Right ventricle myocardium inferior (tissue), 1 donor: ENCODE data around the gene KRTAP24-1. TPM values are rescaled to one million over a fixed set of nuclear protein-coding genes. Genes with fewer than 3 reads are reported as not detected.

Experiments used
- ATAC-seq: fragments of 200-7000 bp; cut with Tn5 transposase; one replicate; pipeline ENCODE4 v1.9.1; 2020; ENCODE audit warnings: mild to moderate bottlenecking, moderate library complexity
- DNase-seq: peaks from one replicate; pipeline ENCODE4 v3.0.0; 2021; ENCODE audit errors: missing footprints
- intact Hi-C: fragments of 100-400 bp; cut with DNase I; formaldehyde crosslinking; loops from one replicate; pipeline ENCODE4 v1.11.0; 2022
- long read RNA-seq: library from polyadenylated mRNA; unstranded; transcript quantifications from one replicate; pipeline ENCODE4 v2.0.0, GENCODE V29; 2021
- total RNA-seq: library from RNA; stranded (reverse); fragmentation: NEBNext Ultra II Directional; extraction: Animal tissue kit (Norgen Biotek cat#: 25700); gene quantifications from one replicate; pipeline ENCODE4 v1.2.1, GENCODE V29; 2021
- donor health status: DM: no; HTN: yes; CAD: no; lungs with severe emphysema.

The KRTAP24-1 gene
- not detected for total RNA-seq
- long read RNA-seq: 0 reads

GRCh38 chr21:30282850-30283249 lies at the start of gene KRTAP24-1:
Gene KRTAP24-1 (minus strand): TSS chr21:30282950. CDS start chr21:30282932, 18 bp downstream.
- intact Hi-C loops: no loop called here
- DNase-seq (no peak), ATAC-seq (no peak)

- ATAC-seq (no peak), DNase-seq (no peak)
- intact Hi-C loops: no loop called here
Observed at GRCh38 chr21:30329203-30329875, 46.6 kb upstream of the KRTAP24-1 start.

GRCh38 chr21:30326390-30326789 lies 43.6 kb upstream of the KRTAP24-1 start:
- intact Hi-C loops: no loop called here
- ATAC-seq (no peak), DNase-seq (no peak)

GRCh38 chr21:30320215-30320614 lies 37.5 kb upstream of the KRTAP24-1 start, which contains the start of gene KRTAP26-1:
Gene KRTAP26-1 (minus strand): TSS chr21:30320315. CDS start chr21:30320035, 280 bp downstream.
- intact Hi-C loops: no loop called here
- ATAC-seq: no peak
- no peak for DNase-seq

- intact Hi-C loops: no loop called here
- no peak for ATAC-seq
Observed at GRCh38 chr21:30315701-30316100, 33.0 kb upstream of the KRTAP24-1 start.

GRCh38 chr21:30306884-30307283 lies 24.1 kb upstream of the KRTAP24-1 start:
- intact Hi-C loops: no loop called here
- ATAC-seq: no peak
- DNase-seq: no peak

More at GRCh38 chr21:30315701-30316100, 33.0 kb upstream of the KRTAP24-1 start:
- no peak for DNase-seq

GRCh38 chr21:30305136-30305535 lies 22.4 kb upstream of the KRTAP24-1 start:
- DNase-seq: no peak
- ATAC-seq: no peak
- intact Hi-C loops: no loop called here

GRCh38 chr21:30289215-30289614 lies 6.5 kb upstream of the KRTAP24-1 start, which contains the start of gene KRTAP25-1:
Gene KRTAP25-1 (minus strand): TSS chr21:30289514. CDS start chr21:30289490, 24 bp downstream.
- DNase-seq: no peak
- intact Hi-C loops: no loop called here
- ATAC-seq: no peak

- DNase-seq: no peak
- intact Hi-C loops: no loop called here
- ATAC-seq: no peak
Observed at GRCh38 chr21:30271611-30272010, 11.1 kb downstream of the KRTAP24-1 start.

GRCh38 chr21:30271156-30271555 lies 11.6 kb downstream of the KRTAP24-1 start:
- no peak for DNase-seq
- no peak for ATAC-seq
- intact Hi-C loops: no loop called here

GRCh38 chr21:30269803-30270530 lies 12.8 kb downstream of the KRTAP24-1 start:
- DNase-seq (no peak), ATAC-seq (no peak)
- intact Hi-C loops: no loop called here

- no peak for ATAC-seq
- no peak for DNase-seq
- intact Hi-C loops: no loop called here
Observed at GRCh38 chr21:30268608-30269197, 14.0 kb downstream of the KRTAP24-1 start.

- DNase-seq (no peak), ATAC-seq (no peak)
- intact Hi-C loops: loop anchor here (10.0 kb wide), 1 partner anchor 183 kb away; no protein-coding TSS in a partner anchor
Observed at GRCh38 chr21:30257773-30258172, 25.0 kb downstream of the KRTAP24-1 start.

GRCh38 chr21:30256100-30256499 lies 26.6 kb downstream of the KRTAP24-1 start:
- intact Hi-C loops: loop anchor here (10.0 kb wide), 1 partner anchor 181 kb away; no protein-coding TSS in a partner anchor
- ATAC-seq (no peak), DNase-seq (no peak)

- DNase-seq (no peak), ATAC-seq (no peak)
- intact Hi-C loops: loop anchor here (10.0 kb wide), 1 partner anchor 181 kb away; no protein-coding TSS in a partner anchor
Observed at GRCh38 chr21:30255679-30256078, 27.1 kb downstream of the KRTAP24-1 start.

- intact Hi-C loops: loop anchor here (10.0 kb wide), 1 partner anchor 177 kb away; no protein-coding TSS in a partner anchor
- no peak for DNase-seq
- no peak for ATAC-seq
Observed at GRCh38 chr21:30251781-30252180, 31.0 kb downstream of the KRTAP24-1 start.

- DNase-seq (no peak), ATAC-seq (no peak)
- intact Hi-C loops: loop anchor here (10.0 kb wide), 1 partner anchor 175 kb away; no protein-coding TSS in a partner anchor
Observed at GRCh38 chr21:30249936-30250335, 32.8 kb downstream of the KRTAP24-1 start.

GRCh38 chr21:30248844-30249243 lies 33.9 kb downstream of the KRTAP24-1 start:
- ATAC-seq (no peak), DNase-seq (no peak)
- intact Hi-C loops: no loop called here

- ATAC-seq: no peak
- intact Hi-C loops: no loop called here
- DNase-seq: no peak
Observed at GRCh38 chr21:30245061-30245460, 37.7 kb downstream of the KRTAP24-1 start.
